NT2/D1 (cell line): ENCODE measurements around the gene ZBTB22.
"Not testable (repeated sequence)": the region's sequence is repeated elsewhere in the genome, so short reads cannot be mapped to it uniquely, and the experiment has no call there.

Source experiments
- DNase-seq: peaks from one replicate; pipeline ENCODE4 v3.0.0-alpha.2; 2011; ENCODE audit warnings: low read depth, low spot score
- H3K27me3 ChIP-seq: 2 replicates; pipeline ENCODE4 v1.6.0; 2011; ENCODE audit warnings: mild to moderate bottlenecking; ENCODE audit not compliant: insufficient read length, insufficient read depth
- H3K36me3 ChIP-seq: 2 replicates; pipeline ENCODE4 v1.6.1; 2011; ENCODE audit warnings: mild to moderate bottlenecking, low read length, mixed read lengths; ENCODE audit not compliant: insufficient read depth, insufficient read length
- H3K4me1 ChIP-seq: 2 replicates; pipeline ENCODE4 v1.5.1; 2011; ENCODE audit not compliant: insufficient read depth, insufficient read length
- H3K4me3 ChIP-seq: 2 replicates; pipeline ENCODE4 v1.5.1; 2011; ENCODE audit warnings: low read depth; ENCODE audit not compliant: insufficient read length
- H3K9ac ChIP-seq: 2 replicates; pipeline ENCODE4 v1.6.0; 2011; ENCODE audit warnings: low read depth; ENCODE audit not compliant: insufficient read length
- H3K9me3 ChIP-seq: 2 replicates; pipeline ENCODE4 v1.5.1; 2011; ENCODE audit warnings: mild to moderate bottlenecking, low read length; ENCODE audit not compliant: insufficient read depth
- SUZ12 ChIP-seq: IDR thresholded peaks from 2 replicates; pipeline ENCODE4 v1.6.1; 2011; ENCODE audit not compliant: insufficient read length, insufficient read depth; ENCODE audit errors: extremely low read depth
- YY1 ChIP-seq: IDR thresholded peaks from 2 replicates; pipeline ENCODE4 v1.6.1; 2011; ENCODE audit not compliant: insufficient read length, insufficient read depth
- ZNF274 ChIP-seq: IDR thresholded peaks from 2 replicates; pipeline ENCODE4 v1.6.1; 2011; ENCODE audit warnings: mild to moderate bottlenecking, low read depth, low read length

ZBTB22 gene, protein sequence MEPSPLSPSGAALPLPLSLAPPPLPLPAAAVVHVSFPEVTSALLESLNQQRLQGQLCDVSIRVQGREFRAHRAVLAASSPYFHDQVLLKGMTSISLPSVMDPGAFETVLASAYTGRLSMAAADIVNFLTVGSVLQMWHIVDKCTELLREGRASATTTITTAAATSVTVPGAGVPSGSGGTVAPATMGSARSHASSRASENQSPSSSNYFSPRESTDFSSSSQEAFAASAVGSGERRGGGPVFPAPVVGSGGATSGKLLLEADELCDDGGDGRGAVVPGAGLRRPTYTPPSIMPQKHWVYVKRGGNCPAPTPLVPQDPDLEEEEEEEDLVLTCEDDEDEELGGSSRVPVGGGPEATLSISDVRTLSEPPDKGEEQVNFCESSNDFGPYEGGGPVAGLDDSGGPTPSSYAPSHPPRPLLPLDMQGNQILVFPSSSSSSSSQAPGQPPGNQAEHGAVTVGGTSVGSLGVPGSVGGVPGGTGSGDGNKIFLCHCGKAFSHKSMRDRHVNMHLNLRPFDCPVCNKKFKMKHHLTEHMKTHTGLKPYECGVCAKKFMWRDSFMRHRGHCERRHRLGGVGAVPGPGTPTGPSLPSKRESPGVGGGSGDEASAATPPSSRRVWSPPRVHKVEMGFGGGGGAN

DNA sequence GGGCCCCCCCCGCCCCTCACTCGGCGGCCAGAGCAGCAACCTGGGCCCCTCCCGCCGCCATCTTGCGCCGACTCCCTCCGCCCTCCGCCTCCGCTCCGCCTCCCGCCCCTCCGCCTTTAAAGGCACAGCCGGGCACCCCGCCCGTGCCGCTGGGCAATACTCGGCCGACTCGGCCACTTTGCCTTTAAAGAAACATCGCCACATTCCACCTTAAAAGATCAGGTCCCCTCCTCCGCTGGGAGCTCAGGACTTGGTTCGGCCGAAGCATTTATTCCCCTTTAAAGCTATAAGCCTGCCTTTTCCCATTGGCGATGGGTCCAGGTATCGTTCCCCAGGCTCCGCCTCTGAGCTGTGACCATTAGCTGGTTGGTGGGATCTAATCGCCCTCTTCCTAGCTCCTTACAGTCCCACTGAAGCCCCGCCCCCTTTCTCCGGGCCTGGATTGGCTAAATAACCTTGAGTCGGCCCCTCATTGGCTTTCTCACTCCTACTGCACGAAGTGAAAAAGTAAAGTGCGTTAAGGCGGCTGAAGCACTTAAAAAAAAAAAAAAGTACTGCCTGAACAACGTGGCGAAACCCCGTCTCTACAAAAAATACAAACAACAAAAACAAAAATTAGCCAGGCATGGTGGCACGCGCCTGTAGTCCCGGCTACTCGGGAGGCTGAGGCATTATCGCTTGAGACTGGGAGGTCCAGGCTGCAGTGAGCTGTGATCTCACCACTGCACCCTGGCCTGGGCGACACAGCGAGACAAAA is at the start of gene ZBTB22:
ZBTB22 (minus strand) TSS at position 76 of the 757 bp plus-strand sequence. CDS start 828 bp downstream, outside the sequence.
- H3K4me1 ChIP-seq, result peaks cover 14% of the 10 kb centered on the region
- H3K36me3 ChIP-seq, result peaks cover 49% of the 10 kb centered on the region
- peak; percentile 95 for DNase-seq
- no peaks in the 10 kb centered on the region for H3K9me3 ChIP-seq
- peak within 1 kb of the TSS; percentile 45 for H3K4me3 ChIP-seq
- H3K27me3 ChIP-seq, result no peaks in the 10 kb centered on the region
- TF ChIP-seq ZNF274 (no peak), YY1 (no peak), SUZ12 (no peak)
- H3K9ac ChIP-seq, result peak within 1 kb of the TSS; percentile 57

DNA sequence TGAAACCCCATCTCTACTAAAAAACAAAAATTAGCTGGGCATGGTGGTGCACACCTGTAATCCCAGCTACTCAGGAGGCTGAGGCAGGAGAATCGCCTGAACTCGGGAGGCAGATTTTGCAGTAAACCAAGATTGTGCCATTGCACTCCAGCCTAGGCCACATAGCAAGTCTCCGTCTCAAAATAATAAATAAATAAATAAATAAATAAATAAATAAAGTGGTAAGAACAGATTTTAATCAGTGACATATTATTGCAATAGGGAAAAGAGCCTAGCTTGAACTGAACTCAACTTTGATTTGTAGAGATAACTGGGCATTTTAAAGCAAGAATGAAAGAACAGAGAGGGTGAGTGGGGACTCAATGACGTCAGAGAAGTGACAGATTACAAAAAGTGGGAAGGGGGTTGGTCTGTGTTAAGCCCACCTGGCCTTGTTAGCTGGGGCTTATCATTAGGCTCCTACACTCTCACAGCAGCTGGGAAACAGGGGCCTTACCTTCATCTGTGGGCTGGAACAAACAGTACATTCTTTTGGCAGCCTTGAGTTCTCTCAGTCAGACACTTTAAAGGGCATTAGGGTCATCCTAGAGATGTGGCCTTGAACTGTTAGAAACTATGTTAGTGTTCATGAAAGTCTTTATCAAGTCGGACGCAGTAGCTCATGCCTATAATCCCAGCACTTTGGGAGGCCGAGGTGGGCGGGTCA is 49.6 kb upstream of the ZBTB22 start:
- no peak for DNase-seq
- H3K4me1 ChIP-seq, result no peaks in the 10 kb centered on the region
- TF ChIP-seq ZNF274 (no peak), YY1 (no peak), SUZ12 (no peak)

DNA sequence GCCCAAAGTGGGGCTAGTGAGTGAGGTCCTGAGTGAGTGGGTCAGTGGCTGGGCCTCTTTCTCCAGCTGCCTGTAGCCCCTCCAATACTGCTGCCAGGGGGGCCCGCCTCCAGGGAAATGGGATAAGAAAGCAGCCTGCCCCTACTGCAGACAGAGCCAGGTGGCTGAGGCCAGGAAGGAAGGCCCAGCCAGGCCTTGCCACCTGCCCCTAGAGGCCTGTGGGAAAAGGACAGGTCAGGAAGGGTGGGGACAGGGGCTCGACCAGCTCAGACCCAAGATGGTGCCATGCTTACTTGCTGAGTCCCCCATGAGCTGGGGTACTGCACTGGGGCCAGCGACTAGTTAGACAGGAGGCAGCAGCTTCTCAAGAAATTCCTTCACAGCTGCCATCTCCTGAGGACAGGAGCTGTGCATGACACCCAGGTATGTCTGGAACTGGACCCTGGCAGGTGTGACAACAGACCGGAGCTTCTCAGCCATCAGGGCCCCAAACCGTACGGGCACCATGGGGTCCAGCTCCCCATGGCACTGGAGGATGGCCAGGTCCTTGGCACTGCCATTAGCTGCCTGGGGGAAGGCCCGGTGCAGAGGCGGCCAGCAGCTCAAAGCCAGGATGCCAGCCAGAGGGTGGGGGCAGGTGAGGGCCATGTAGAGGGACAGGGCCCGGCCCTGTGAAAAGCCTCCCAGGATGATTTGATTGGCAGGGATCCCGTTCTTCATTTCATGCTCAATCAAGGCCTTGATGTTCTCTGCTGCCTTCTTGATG is 47.8 kb upstream of the ZBTB22 start:
- not testable (repeated sequence) for H3K4me1 ChIP-seq, H3K36me3 ChIP-seq, DNase-seq, H3K27me3 ChIP-seq, H3K9ac ChIP-seq, H3K9me3 ChIP-seq, H3K4me3 ChIP-seq

More for the DNA sequence above, 49.6 kb upstream of the ZBTB22 start:
- Histone ChIP-seq H3K9me3 (no peaks in the 10 kb centered on the region), H3K9ac (no peak overlapping the region), H3K27me3 (no peaks in the 10 kb centered on the region), H3K4me3 (no peak overlapping the region), H3K36me3 (no peaks in the 10 kb centered on the region)

DNA sequence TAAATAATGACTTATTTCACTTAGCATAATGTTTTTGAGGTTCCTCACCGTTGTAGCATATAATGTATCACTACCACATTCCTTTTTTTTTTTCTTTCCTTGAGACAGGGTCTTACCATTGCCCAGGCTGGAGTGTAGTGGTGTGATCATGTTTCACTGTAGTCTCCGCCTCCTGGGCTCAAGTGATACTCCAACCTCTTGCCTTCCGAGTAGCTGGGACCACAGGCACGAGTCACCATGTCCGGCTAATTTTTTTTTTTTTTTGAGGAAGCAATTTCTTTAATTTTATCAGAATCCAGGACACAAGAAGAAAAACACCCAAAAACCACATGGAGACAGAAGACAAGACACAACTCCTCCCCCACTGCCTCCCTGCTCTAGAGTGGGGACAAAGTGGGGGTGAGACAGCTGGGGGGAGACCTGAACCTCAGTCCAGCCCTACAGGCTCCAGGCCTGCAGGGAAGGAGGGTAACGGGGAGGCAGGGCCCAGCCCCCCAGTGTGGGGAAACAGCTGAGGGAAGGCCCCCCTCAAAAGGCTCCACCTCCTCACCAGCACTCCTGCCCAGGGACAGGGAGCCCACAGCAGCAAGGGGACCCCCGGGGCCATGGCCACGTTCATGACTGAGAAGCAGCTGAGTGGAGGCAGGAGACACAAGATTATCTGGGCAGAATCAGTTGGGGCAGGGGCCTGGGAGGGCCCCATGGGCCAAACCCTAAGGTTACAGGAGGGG is 47.1 kb upstream of the ZBTB22 start:
- peak; percentile 67 for DNase-seq
- not testable (repeated sequence) for H3K27me3 ChIP-seq, H3K36me3 ChIP-seq, H3K9me3 ChIP-seq, H3K9ac ChIP-seq, H3K4me3 ChIP-seq, H3K4me1 ChIP-seq

DNA sequence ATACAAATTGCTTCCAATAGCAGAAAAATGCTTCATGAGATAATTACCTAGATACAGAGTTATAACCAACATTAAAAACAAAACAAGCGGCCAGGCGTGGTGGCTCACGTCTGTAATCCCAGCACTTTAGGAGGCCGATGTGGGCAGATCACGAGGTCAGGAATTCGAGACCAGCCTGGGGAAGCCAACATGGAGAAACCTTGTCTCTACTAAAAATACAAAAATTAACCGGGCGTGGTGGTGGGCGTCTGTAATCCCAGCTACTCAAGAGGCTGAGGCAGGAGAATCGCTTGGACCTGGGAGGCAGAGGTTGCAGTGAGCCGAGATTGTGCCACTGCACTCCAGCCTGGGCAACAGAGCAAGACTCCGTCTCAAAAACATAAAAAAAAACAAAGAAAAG is 45.9 kb upstream of the ZBTB22 start:
- H3K4me3 ChIP-seq, H3K4me1 ChIP-seq, H3K9me3 ChIP-seq, H3K9ac ChIP-seq, H3K27me3 ChIP-seq, DNase-seq, H3K36me3 ChIP-seq: not testable (repeated sequence)

DNA sequence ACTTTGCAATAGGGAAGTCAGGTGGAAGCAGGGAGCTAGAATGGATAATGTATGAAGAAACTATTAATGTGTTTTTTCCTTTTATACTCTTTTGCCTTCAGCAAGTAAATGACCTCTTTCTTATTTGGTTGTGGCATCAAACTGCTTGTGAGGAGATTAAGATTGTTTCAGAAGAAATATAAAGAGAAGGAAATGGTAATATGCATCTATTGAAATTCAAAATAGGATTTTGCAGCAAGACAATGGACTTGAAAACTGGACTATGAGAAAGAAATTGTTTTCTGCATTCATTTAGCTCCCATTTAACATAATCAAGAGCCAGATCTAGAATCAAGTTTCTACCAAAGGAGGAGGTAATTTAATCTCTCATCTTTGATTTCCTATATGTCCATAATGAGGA is 41.8 kb upstream of the ZBTB22 start:
- Histone ChIP-seq H3K9me3 (peaks cover 13% of the 10 kb centered on the region; the same call in 1 of the 2 replicates), H3K4me3 (no peak overlapping the region), H3K4me1 (no peaks in the 10 kb centered on the region), H3K27me3 (no peaks in the 10 kb centered on the region), H3K36me3 (no peaks in the 10 kb centered on the region), H3K9ac (no peak overlapping the region)
- TF ChIP-seq SUZ12 (no peak), YY1 (no peak), ZNF274 (no peak)
- no peak for DNase-seq

DNA sequence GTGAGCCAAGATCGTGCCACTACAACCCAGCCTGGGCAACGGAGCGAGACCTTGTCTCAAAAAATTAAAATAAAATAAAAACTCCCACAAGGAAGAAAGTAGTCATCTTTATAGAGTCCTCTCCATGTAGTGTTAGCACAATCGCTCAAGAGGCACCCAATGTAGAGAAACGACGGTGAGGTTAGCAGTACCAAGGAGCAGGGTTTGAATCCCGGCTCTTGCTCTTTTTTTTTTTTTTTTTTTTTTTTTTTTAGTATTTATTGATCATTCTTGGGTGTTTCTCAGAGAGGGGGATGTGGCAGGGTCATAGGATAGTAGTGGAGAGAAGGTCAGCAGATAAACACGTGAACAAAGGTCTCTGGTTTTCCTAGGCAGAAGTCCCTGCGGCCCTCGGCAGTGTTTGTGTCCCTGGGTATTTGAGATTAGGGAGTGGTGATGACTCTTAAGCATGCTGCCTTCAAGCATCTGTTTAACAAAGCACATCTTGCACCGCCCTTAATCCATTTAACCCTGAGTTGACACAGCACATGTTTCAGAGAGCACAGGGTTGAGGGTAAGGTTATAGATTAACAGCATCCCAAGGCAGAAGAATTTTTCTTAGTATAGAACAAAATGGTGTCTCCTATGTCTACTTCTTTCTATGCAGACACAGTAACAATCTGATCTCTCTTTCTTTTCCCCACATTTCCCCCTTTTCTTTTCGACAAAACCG is 39.8 kb upstream of the ZBTB22 start:
- H3K36me3 ChIP-seq, H3K9ac ChIP-seq, H3K27me3 ChIP-seq, H3K4me1 ChIP-seq, H3K4me3 ChIP-seq, DNase-seq: not testable (repeated sequence)
- peaks cover 13% of the 10 kb centered on the region; the same call in 1 of the 2 replicates for H3K9me3 ChIP-seq
